ENCODE measurements around the gene HBE1. TPM values are rescaled to one million over a fixed set of nuclear protein-coding genes. Genes with fewer than 3 reads are reported as not detected.

Gene HBE1
- total RNA-seq, 2 experiments from 2014 or later = not detected

DNA sequence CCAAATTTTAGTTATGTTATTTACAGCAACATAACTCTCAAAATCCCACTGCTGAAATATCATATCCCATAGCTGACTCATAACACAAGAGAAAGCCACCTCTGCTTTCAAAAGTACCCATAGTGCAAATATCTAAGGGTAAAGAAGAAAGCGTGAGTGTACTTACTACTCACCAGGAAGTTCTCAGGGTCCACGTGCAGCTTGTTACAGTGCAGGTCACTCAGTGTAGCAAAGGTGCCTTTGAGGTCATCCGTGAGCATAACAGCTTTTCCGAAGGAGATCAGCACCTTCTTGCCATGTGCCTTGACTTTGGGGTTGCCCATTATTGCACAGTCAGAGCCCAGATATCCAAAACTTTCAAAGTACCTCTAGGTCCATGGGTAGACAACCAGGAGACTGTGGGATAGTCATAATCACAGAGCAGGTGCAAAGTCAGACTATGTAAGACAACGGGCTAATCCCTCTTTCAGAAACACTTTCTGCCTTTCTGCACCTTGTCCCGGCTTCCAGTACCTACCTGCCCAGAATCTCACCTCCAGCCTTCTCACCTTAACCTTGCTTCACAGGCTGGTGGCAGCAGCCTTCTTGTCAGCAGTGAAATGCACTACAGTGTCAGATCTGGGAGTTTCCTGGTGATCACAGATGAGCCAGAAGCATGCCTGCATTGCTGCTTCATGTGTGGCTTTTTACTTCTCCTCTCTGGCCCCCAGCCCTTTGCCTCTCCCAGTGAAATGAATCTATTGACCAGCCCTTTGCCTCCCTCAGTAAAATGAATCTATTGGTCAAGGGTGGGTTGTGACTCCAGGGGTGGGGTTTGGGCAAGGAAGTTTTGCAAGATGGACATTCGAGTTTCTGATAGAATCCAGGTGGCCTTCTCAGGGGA, 26.6 kb downstream of the HBE1 start:
- H3K4me3 Mint-ChIP-seq = no peak overlapping the region
- POLR2A ChIA-PET = interaction anchor here (0.7 kb wide), 1 partner anchor 9 kb away, joined by 3 read pairs; no protein-coding TSS in a partner anchor
- ATAC-seq = no peak

DNA sequence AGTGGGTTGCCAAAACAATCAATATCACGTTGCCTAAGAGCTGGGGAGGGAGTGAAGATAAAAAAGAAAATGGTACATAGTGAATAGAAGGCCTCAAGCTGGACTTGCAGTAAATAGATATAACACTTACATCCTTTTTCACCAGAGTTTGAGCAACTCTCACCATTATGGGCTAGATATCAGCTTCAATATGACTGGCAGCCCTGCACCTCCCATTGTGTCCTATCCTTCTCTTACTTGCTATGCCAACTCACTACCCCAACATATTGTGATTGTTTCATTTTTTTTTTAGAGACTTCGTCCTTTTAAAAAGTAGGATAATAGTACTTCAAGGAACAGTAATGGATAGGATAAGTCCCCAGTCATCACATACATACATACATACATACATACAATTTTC, 27.5 kb downstream of the HBE1 start:
- Mint-ChIP-seq H3K36me3 (ENCODE audit: low read depth) (no peaks in the 10 kb centered on the region), H3K9me3 (no peaks in the 10 kb centered on the region), H3K27ac (no peak overlapping the region), H3K27me3 (peaks cover 5% of the 10 kb centered on the region), H3K4me3 (no peak overlapping the region), H3K4me1 (ENCODE audit: low read depth) (no peaks in the 10 kb centered on the region)
- TF ChIP-seq, protein P1, sequence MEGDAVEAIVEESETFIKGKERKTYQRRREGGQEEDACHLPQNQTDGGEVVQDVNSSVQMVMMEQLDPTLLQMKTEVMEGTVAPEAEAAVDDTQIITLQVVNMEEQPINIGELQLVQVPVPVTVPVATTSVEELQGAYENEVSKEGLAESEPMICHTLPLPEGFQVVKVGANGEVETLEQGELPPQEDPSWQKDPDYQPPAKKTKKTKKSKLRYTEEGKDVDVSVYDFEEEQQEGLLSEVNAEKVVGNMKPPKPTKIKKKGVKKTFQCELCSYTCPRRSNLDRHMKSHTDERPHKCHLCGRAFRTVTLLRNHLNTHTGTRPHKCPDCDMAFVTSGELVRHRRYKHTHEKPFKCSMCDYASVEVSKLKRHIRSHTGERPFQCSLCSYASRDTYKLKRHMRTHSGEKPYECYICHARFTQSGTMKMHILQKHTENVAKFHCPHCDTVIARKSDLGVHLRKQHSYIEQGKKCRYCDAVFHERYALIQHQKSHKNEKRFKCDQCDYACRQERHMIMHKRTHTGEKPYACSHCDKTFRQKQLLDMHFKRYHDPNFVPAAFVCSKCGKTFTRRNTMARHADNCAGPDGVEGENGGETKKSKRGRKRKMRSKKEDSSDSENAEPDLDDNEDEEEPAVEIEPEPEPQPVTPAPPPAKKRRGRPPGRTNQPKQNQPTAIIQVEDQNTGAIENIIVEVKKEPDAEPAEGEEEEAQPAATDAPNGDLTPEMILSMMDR (IDR thresholded peaks at IDR 0.05) = no peak
- DNase-seq (no peak), ATAC-seq (no peak)
- intact Hi-C loops (cut with micrococcal nuclease) = no loop called here
- CTCF ChIA-PET = no interaction called here
- POLR2A ChIA-PET = interaction anchor here (0.7 kb wide), 1 partner anchor 10 kb away, joined by 3 read pairs; no protein-coding TSS in a partner anchor

More for the DNA sequence above, 26.6 kb downstream of the HBE1 start:
- Mint-ChIP-seq H3K36me3 (ENCODE audit: low read depth) (no peaks in the 10 kb centered on the region), H3K27me3 (peaks cover 2% of the 10 kb centered on the region), H3K9me3 (no peaks in the 10 kb centered on the region), H3K4me1 (ENCODE audit: low read depth) (no peaks in the 10 kb centered on the region), H3K27ac (no peak overlapping the region)
- CTCF ChIA-PET = no interaction called here
- intact Hi-C loops (cut with micrococcal nuclease) = no loop called here
- TF ChIP-seq, protein P1 (IDR thresholded peaks at IDR 0.05) = no peak
- DNase-seq = no peak

DNA sequence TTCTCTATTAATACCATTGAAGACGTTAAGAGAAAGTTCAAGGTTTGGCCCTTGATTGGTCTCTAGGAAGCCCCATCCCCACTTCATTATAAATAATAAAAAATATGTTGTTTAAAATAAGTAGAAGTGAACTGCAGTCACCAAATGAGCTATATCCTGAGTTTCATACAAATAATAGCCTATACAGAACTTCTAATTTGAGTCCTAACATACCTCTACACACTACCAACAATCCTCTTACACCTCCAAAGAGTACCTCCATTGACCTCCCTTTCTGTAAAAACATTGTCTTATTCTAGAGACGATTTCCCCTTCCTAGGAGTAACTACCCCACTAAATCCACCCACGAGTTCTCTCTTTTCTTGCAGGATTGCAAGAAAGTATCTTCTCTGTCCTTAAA, 28.3 kb downstream of the HBE1 start:
- TF ChIP-seq, protein P1 (IDR thresholded peaks at IDR 0.05) = no peak
- DNase-seq = no peak
- ChIA-PET CTCF (no interaction called here), POLR2A (no interaction called here)
- Mint-ChIP-seq H3K4me1 (ENCODE audit: low read depth) (no peaks in the 10 kb centered on the region), H3K27me3 (peaks cover 5% of the 10 kb centered on the region), H3K9me3 (no peaks in the 10 kb centered on the region), H3K36me3 (ENCODE audit: low read depth) (no peaks in the 10 kb centered on the region), H3K27ac (no peak overlapping the region), H3K4me3 (no peak overlapping the region)
- no peak for ATAC-seq
- intact Hi-C loops (cut with micrococcal nuclease) = no loop called here

DNA sequence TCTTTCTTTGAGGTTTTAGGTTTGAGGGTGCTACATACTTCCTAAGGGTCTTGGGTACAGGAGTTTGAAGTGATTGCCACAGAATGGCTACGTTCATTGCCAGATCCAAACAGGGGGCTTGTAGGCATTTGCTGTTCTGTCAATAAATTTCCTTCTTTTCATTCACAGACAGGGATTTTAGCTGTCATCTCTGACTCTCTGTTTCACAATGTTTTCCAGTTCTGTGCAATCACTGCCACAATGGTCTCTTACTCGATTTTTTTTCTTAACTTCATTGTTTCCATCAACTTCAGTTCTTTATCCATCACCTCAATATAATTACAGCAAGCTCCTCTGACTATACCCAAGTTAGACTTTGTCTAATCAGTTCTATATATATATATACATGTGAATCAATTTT, 29.3 kb downstream of the HBE1 start:
- no peaks in the 10 kb centered on the region for H3K36me3 Mint-ChIP-seq (ENCODE audit: low read depth)
- TF ChIP-seq, protein P1 (IDR thresholded peaks at IDR 0.05) = no peak
- ATAC-seq (no peak), DNase-seq (no peak)
- ChIA-PET CTCF (no interaction called here), POLR2A (interaction anchor here (0.5 kb wide), 1 partner anchor 595 kb away, joined by 3 read pairs; no protein-coding TSS in a partner anchor)
- H3K27ac Mint-ChIP-seq = no peak overlapping the region
- peaks cover 3% of the 10 kb centered on the region for H3K27me3 Mint-ChIP-seq
- H3K4me1 Mint-ChIP-seq (ENCODE audit: low read depth) = no peaks in the 10 kb centered on the region
- H3K4me3 Mint-ChIP-seq = no peak overlapping the region
- intact Hi-C loops (cut with micrococcal nuclease) = no loop called here
- H3K9me3 Mint-ChIP-seq = no peaks in the 10 kb centered on the region

DNA sequence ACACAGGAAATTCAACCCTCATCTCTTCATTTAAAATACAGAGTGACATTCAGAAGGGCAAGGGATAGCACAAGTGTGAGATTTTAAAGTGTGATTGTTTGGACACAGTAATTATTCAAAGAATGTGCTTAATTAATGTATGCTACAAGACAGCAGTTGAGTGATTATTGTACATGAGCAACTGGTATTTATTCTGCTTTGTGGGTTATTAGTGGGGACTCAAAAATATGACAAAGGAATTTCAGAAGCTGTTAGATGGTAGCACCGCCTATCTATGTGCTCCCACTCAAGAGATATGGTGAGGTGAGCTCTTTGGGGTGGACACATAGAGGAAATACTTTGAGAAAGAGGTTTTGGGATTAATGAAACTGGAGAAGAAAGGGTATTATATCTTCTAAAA, 29.7 kb downstream of the HBE1 start:
- DNase-seq = no peak
- no peak overlapping the region for H3K27ac Mint-ChIP-seq
- POLR2A ChIA-PET = interaction anchor here (0.5 kb wide), 1 partner anchor 595 kb away, joined by 3 read pairs; no protein-coding TSS in a partner anchor
- H3K4me3 Mint-ChIP-seq = no peak overlapping the region
- H3K27me3 Mint-ChIP-seq = peaks cover 3% of the 10 kb centered on the region
- TF ChIP-seq, protein P1 (IDR thresholded peaks at IDR 0.05) = no peak
- no peaks in the 10 kb centered on the region for H3K36me3 Mint-ChIP-seq (ENCODE audit: low read depth)
- H3K9me3 Mint-ChIP-seq = no peaks in the 10 kb centered on the region
- ATAC-seq = no peak
- CTCF ChIA-PET = no interaction called here
- no peaks in the 10 kb centered on the region for H3K4me1 Mint-ChIP-seq (ENCODE audit: low read depth)
- intact Hi-C loops (cut with micrococcal nuclease) = no loop called here

Measured in activated CD8-positive, alpha-beta T cell treated with anti-CD3 and anti-CD28 coated beads for 36 hours (primary cell).